ENCODE measurements around the gene SLX4IP.

The SLX4IP gene

GRCh38 chr20:10519361-10520046 lies 84.4 kb downstream of the SLX4IP start:
- no peak for FAIRE-seq
- DNase-seq (ENCODE audit: low spot score): no peak

DNA sequence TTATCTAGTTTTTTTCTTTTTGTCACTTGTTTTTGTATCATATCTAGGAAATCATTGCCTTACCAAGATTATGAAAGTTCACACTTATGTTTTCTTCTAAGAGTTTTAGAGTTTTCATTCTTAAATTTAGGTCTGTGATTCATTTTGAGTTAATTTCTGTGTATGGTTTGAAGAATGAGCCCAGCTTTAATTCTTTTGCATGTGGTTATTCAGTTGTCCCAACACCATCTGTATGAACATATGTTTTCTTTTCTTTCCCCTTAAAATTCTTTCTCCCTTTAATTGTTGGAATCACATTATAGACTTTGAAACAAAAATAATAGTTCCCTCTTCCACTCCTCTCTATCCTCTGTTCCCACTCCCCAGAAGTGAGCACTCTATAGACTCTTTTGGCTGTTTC lies 85.4 kb downstream of the SLX4IP start:
- DNase-seq (ENCODE audit: low spot score) (no peak), FAIRE-seq (no peak)

DNA sequence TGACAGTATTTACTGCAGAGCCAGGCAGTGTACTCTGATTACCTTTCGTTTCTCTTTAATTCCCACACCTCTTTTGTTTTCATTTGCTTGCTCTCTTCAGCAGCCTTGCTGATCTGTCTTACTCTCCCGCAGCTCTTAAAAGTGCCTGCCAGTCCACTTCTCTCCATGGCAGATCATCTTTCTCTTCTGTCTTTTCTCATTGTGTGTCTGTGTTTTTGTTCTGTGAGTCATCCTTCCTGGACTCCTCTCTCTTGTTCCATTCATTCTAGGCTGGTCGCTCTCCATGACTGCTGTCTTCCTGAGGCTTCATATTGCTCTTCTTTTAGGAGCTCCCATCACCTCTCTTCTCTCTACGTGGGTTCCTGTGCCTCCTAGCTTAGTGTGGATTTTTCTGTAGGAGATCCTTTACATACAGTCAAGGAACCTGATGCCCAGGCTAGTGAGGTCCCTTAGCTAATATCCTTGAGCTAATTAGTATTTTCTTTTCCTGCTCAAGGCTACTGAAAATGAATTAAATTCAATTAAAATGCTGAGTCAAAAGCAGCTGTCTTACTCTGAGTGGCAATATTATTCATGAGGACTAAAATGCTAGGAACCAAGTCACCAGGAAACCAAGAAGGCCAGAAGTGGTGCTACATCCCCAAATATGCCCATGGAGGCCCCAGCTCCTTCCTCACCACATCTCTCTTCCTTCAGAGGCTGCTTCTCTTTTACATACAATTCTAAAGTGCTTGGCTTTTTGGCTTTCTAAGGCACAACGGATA lies 86.1 kb downstream of the SLX4IP start:
- FAIRE-seq: no peak
- DNase-seq (ENCODE audit: low spot score): peak; percentile 71

DNA sequence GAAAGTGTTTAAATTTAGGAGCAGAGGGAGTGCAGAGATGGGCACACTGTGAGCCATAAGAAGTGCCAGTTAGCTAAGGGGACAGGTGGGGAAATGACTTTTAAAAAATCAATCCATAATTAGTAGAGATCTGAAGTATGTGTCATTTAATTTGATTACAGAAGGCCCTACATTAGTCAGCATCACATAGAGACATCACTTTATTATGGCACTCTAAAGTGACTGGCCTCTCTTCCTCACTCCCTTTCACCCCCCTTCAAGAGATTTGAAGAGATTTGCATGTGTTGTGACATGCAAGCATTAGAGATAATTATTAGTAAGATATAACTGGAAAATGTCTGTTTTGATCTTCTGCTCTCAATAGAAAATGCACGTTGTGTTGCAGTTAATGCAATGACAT lies 86.7 kb downstream of the SLX4IP start:
- no peak for FAIRE-seq

GRCh38 chr20:10522328-10522727 lies 87.2 kb downstream of the SLX4IP start:
- FAIRE-seq (no peak), DNase-seq (ENCODE audit: low spot score) (no peak)

More for the DNA sequence above, 86.7 kb downstream of the SLX4IP start:
- DNase-seq (ENCODE audit: low spot score): no peak

DNA sequence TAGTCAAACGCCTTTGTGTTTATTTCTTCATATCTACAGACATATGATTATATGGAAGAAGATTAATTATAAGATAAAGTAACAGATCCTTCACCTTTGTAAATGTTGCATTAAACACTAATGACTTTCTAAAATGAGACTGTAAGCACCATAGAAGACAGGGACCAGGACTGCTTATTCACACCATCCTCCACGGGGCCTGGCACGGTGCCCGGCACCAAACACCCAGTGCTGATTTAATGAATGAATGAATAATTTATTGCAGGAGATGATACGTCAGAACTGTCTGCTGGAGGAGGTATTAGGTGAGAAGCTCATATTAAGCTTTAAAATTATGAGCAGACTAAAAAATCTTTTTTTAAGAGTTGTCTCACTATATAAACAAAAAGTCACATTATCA lies 88.3 kb downstream of the SLX4IP start:
- FAIRE-seq: no peak
- DNase-seq (ENCODE audit: low spot score): no peak

DNA sequence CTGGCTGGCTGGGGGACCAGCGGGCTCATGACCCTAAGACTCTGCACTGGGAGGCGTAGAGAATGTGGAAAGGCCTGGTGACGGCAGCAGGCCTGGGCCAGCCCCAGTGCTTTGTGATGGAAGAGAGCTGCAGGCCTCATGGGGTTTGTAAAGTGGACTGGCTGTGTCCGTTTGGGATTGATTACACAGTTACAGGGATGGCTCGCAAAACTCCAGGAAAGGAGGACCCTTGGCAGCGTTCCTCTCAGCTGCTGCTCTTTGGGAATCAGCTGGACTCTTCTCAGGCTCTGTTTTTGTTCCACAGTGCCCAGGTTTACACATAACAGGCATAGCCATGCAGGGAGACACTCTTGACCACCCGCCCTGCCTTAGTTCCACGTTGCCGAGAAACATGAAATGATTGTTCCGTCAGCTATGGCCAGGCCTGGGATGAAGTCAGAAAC lies 89.0 kb downstream of the SLX4IP start:
- no peak for FAIRE-seq
- no peak for DNase-seq (ENCODE audit: low spot score)

DNA sequence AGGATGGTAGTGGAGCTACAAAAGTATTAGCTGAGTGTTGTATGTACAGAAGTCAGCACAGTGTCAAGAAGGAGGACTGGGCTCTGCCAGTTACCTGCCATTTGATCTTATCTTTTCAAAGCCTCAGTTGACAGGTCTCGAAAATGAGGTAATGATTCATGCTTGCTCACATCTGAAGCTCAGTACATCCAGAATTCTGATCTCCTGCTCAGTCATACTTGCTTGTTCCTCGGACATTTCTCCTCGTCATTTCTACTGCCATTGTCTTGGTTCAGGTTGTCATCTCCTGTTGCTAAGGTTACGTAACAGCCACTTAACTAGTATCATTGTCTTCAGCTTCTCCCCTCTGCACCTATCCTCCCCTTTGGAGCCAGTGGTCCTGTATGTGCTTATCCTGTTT lies 89.5 kb downstream of the SLX4IP start:
- DNase-seq (ENCODE audit: low spot score) (peak; percentile 16), FAIRE-seq (no peak)

GRCh38 chr20:10527781-10528180 lies 92.7 kb downstream of the SLX4IP start:
- DNase-seq (ENCODE audit: low spot score): no peak
- FAIRE-seq: no peak

DNA sequence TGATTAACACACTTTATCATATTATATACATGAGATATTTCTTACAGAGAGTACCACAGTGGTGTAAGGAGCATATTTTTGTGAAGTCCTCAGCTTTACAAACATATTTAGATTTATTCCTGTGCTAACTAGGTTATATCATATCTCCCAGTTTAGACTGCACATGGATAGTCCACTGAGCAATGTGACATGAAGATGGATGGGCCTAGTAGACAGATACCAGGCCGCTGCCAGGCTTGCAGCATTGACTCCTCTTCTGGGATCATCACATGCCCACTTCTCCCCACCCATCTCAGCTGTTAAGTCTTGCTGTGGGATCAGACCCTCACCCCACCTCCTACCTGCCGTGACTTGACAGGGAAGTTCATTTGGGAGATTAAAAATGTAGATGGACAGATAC lies 95.8 kb downstream of the SLX4IP start:
- no peak for DNase-seq (ENCODE audit: low spot score)
- no peak for FAIRE-seq

DNA sequence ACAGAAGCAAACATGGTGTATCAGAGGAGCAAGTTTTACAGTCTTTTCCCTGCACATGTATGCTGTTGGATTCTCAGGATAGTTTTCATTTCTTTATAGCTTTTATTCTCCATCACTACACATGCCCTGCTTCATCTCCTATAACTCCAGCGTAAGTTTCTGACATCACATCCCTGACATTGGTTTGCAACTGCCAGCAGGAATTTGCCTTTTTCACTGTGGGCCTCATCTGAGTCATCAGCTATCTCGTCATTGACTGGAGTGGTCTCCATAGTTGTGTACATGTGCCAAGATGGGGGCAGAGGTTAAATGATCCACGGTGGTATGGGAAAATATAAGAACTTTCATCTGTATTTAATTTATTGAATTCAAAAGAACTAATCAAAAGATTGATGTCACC lies 96.7 kb downstream of the SLX4IP start:
- no peak for FAIRE-seq
- no peak for DNase-seq (ENCODE audit: low spot score)

GRCh38 chr20:10532361-10532760 lies 97.3 kb downstream of the SLX4IP start:
- DNase-seq (ENCODE audit: low spot score) (no peak), FAIRE-seq (no peak)

DNA sequence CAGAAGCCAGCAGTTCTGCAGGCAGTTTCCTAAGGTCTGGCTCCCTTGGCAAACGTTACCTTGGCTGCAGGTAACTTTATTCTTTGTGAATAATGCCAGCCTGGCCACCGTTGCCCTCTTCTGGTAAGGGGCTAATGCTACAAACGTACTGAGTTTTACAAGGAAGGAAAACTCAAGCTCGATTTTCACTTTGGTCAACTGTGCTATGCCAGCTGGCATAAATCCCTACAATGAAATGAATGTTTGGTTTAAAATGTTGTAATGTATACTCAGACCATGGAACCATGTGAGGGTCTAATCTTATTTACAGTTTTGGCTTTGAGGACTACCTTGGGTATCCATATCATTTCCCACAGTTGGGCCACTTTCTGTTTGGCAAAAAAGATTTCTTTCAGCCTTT lies 101.4 kb downstream of the SLX4IP start:
- FAIRE-seq (no peak), DNase-seq (ENCODE audit: low spot score) (no peak)

DNA sequence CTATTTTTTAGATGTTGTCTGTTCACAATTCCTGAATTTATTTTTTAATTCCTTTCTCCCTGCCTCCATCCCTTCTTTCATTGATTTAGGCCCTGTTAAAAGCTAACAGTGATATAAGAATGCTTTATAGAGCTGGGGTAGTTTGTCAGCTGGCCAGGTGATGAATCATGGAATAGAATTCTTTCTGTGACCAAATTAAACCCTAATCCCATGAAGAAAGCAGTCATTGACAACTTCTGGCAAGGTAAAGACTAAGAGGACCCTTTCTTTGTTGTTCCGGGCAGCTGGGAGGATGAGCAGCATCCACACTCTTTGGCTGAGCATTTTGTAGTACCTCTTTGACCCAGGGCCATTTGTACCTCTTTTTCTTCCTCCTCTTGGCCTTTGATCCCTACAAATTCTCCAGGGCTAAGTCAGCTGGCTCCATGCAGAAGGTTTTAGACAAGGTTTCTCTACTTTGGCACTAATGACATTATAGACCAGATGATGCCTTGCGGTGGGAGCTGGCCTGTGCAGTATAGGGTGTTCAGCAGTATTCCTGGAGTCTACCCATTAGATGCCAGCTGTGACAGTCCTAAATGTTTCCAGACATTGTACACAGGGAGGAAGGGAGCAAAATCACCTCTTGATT lies 102.9 kb downstream of the SLX4IP start:
- DNase-seq (ENCODE audit: low spot score): peak; percentile 51
- FAIRE-seq: no peak

GRCh38 chr20:10538768-10539167 lies 103.7 kb downstream of the SLX4IP start:
- FAIRE-seq (no peak), DNase-seq (ENCODE audit: low spot score) (no peak)

DNA sequence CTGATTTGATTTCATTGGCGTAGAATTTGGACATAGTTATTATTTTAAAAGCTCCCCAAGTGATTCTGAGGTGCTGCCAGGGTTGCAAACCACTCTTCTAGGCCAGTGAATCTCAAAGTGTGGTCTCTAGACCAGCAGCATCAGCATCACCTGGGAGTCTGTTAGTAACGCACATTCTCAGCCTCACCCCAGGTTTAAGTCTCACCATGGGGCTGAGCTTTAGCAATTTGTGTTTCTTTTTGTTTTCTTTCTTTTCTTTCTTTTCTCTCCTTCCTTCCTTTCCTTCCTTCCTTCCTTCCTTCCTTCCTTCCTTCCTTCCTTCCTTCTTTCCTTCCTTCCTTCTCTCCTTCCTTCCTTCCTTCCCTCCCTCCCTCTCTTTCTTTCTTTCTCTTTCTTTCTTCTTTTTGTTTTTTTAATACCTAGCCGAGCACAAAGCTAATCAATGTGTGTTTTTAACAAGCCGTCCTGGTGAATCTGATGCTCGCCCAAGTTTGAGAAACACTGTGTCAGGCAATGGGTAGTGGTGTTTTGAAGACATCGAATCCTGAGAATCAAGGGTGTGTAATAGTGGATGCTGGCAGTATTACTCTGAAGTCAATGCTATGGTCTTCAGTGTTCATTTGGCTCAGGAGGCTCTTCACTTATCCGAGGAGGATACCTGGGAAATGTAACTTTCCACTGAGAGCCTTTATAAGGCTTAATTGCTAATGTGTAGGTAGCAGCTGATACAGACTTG lies 104.9 kb downstream of the SLX4IP start:
- no peak for FAIRE-seq
- DNase-seq (ENCODE audit: low spot score): no peak

- FAIRE-seq: no peak
These were observed 105.8 kb downstream of the SLX4IP start for GRCh38 chr20:10540636-10541493.

DNA sequence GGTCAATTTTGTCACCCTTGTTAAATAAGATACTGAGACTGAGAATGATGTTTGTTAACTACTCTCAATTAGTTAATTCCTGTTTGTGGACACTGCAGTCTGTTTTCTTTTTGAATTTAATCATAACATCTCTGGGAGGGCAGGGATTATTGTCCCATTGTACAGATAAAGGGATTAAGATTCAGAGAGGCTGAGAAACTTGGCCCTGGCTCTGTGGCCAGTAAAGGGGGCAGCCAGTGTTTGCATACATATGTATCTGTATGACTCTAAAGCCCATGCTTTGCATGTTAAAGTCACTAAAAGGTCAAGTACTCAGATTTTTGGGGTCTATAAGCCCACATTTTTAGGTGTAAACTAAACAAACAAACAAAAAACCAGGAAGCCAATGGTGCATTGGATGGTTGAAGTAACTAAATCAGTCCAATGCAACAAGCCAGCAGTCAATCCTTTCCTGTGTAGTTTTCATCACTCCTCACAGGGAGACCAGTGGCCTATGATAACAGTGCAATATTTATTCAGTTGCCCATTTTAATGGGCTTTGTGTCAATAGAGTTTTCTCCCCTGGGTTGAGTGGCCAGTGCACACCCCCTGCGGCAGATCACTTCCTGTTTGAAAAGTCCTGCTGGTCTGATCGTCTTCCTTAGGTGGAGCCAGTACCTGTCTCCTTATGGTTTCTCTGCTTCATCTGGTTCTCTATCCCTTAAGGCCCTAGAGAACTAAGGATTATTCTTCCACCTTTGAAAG lies 106.7 kb downstream of the SLX4IP start:
- FAIRE-seq: no peak
- DNase-seq (ENCODE audit: low spot score): no peak

More at GRCh38 chr20:10540636-10541493, 105.8 kb downstream of the SLX4IP start:
- peak; percentile 33 for DNase-seq (ENCODE audit: low spot score)

GRCh38 chr20:10542442-10542841 lies 107.3 kb downstream of the SLX4IP start:
- FAIRE-seq (no peak), DNase-seq (ENCODE audit: low spot score) (no peak)

DNA sequence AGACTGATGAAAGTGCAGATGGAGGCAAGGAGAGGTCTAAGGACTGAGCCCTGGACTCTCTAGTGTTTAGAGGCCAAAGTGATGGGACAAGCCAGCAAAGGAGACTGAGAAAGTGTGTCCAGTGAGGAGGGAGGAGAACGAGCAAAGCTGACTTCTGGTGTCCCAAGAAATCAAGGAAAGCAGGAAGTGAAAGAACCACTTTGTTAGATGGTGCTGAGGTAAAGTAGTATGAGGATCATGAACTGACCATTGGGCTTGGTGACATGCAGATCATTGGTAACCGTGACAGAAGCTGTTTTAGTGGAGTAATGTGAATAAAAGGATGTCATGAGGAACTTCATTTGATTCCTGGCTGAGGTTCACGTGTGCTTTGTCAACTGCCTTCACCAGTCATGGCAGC lies 108.4 kb downstream of the SLX4IP start:
- DNase-seq (ENCODE audit: low spot score) (no peak), FAIRE-seq (no peak)

Measured in urothelium cell line (cell line).